ENCODE results near the gene CX3CL1. TPM values are rescaled to one million over a fixed set of nuclear protein-coding genes. Genes with fewer than 3 reads are reported as not detected.
A peak's percentile ranks its signal among the peaks of the same experiment; 100 is the strongest.

Gene CX3CL1
- total and polyA plus RNA-seq, 2 of the 4 experiments (the other 2 are of a cell fraction) = 0.18 to 0.77 TPM

GRCh38 chr16:57416084-57416483 lies 43.8 kb downstream of the CX3CL1 start:
- Histone ChIP-seq H3K4ac (ENCODE audit: low read depth, low read length) (no peak overlapping the region), H3K56ac (ENCODE audit: extremely low read depth, insufficient read depth, low read length) (no peak overlapping the region), H2AK5ac (ENCODE audit: low read depth, low read length) (no peak overlapping the region), H4K8ac (ENCODE audit: low read depth in 2 of 2, low read length in 2 of 2) (no peak overlapping the region), H4K20me1 (ENCODE audit: insufficient read depth, low read length) (no peaks in the 10 kb centered on the region), H3K23ac (ENCODE audit: low read depth, low read length) (no peak overlapping the region), H3K14ac (replicated peaks; ENCODE audit: low read depth, low read length) (no peak overlapping the region), H3K18ac (ENCODE audit: low read depth, low read length) (no peak overlapping the region), H2BK15ac (ENCODE audit: low read depth, low read length) (no peak overlapping the region), H2BK5ac (ENCODE audit: low read depth, low read length, poor library complexity, severe bottlenecking) (no peak overlapping the region), H3K36me3 (ENCODE audit: control insufficient read depth, insufficient read depth, low read length) (no peaks in the 10 kb centered on the region), H3K4me3 (ENCODE audit: insufficient read depth, low read depth, low read length) (no peak overlapping the region), H3K79me1 (ENCODE audit: low read depth in 1 of 2, low read length in 2 of 2) (no peaks in the 10 kb centered on the region), H3K4me2 (ENCODE audit: low read depth, low read length) (no peak overlapping the region), H3K9me3 (ENCODE audit: control insufficient read depth, insufficient read depth, low read length) (no peaks in the 10 kb centered on the region), H2BK20ac (ENCODE audit: low read depth, low read length) (no peak overlapping the region), H3K27me3 (ENCODE audit: control insufficient read depth, insufficient read depth, low read length) (peaks cover 23% of the 10 kb centered on the region; the same call in 1 of the 2 replicates), H3K9me1 (ENCODE audit: insufficient read depth, low read length) (no peaks in the 10 kb centered on the region), H4K5ac (ENCODE audit: low read depth, low read length) (no peak overlapping the region), H3K4me1 (ENCODE audit: control insufficient read depth, insufficient read depth, low read length) (peaks cover 1% of the 10 kb centered on the region; the same call in 1 of the 2 replicates), H2AK9ac (replicated peaks; ENCODE audit: low read depth, low read length, poor library complexity) (no peak overlapping the region), H3K9ac (ENCODE audit: low read depth, low read length) (no peak overlapping the region), H2BK120ac (ENCODE audit: low read depth, low read length) (no peak overlapping the region), H4K91ac (ENCODE audit: insufficient read depth, low read depth, low read length) (no peak overlapping the region), H3K27ac (ENCODE audit: insufficient read depth, low read length) (no peak overlapping the region), H2AFZ (replicated peaks; ENCODE audit: low read length, poor library complexity) (peak overlapping the region; percentile 97)
- BruUV-seq (replicated peaks) = no TSS peak
- intact Hi-C loops (cut with micrococcal nuclease) = no loop called here
- dilution Hi-C loops (cut with HindIII; ENCODE audit: low sequenced_read_pairs, unreplicated experiment) = no loop called here
- in situ Hi-C loops (cut with MboI; ENCODE audit: low sequenced_read_pairs) = loop anchor here (5.0 to 10.0 kb wide), 2 partner anchors 114 to 331 kb away; no protein-coding TSS in a partner anchor
- TF ChIP-seq, protein P1, sequence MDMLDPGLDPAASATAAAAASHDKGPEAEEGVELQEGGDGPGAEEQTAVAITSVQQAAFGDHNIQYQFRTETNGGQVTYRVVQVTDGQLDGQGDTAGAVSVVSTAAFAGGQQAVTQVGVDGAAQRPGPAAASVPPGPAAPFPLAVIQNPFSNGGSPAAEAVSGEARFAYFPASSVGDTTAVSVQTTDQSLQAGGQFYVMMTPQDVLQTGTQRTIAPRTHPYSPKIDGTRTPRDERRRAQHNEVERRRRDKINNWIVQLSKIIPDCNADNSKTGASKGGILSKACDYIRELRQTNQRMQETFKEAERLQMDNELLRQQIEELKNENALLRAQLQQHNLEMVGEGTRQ (IDR thresholded peaks at IDR 0.05; ENCODE audit: low read depth, low read length) = no peak
- TF ChIP-seq CEBPB (IDR thresholded peaks at IDR 0.05; ENCODE audit: low read depth, low read length) = no peak
- CTCF ChIA-PET = interaction anchor here (1.2 to 2.3 kb wide), 3 partner anchors 100 to 117 kb away, joined by 3 to 20 read pairs (median 4); no protein-coding TSS in a partner anchor
- ATAC-seq (ENCODE audit: low read depth) = no peak
- POLR2A ChIA-PET (ENCODE audit: unreplicated experiment) = no interaction called here
- DNase-seq = no peak
- WGBS, 2 experiments (ENCODE audit: extremely low coverage in 2 of 2, insufficient read length in 1 of 2) = 54% methylated on average over 4 of the region's 16 CpGs; no CpG with 5 or more reads in 1 of the 2 experiments
